ENCODE data around the gene SHROOM3.
A peak's percentile ranks its signal among the peaks of the same experiment; 100 is the strongest.
"Not testable (repeated sequence)": the region's sequence is repeated elsewhere in the genome, so short reads cannot be mapped to it uniquely, and the experiment has no call there.

Gene SHROOM3

GRCh38 chr4:76723373-76723772, 288.3 kb downstream of the SHROOM3 start:
- DNase-seq (ENCODE audit: low read depth in 2 of 2), result no peak

- no peak for DNase-seq (ENCODE audit: low read depth in 2 of 2)
These were observed 288.9 kb downstream of the SHROOM3 start for GRCh38 chr4:76723924-76724323.

- DNase-seq (ENCODE audit: low read depth in 2 of 2), result no peak
These were observed 290.0 kb downstream of the SHROOM3 start for GRCh38 chr4:76725039-76725438.

GRCh38 chr4:76726176-76726575, 291.1 kb downstream of the SHROOM3 start:
- DNase-seq (ENCODE audit: low read depth in 2 of 2), result no peak

- no peak for DNase-seq (ENCODE audit: low read depth in 2 of 2)
These were observed 291.6 kb downstream of the SHROOM3 start for GRCh38 chr4:76726631-76727030.

- DNase-seq (ENCODE audit: low read depth in 2 of 2), result not testable (repeated sequence)
These were observed 292.9 kb downstream of the SHROOM3 start for GRCh38 chr4:76727934-76728333.

- DNase-seq (ENCODE audit: low read depth in 2 of 2), result no peak
These were observed 294.4 kb downstream of the SHROOM3 start for GRCh38 chr4:76729460-76729859.

- no peak for DNase-seq (ENCODE audit: low read depth in 2 of 2)
These were observed 295.0 kb downstream of the SHROOM3 start for GRCh38 chr4:76729980-76730379.

- DNase-seq (ENCODE audit: low read depth in 2 of 2), result no peak
These were observed 297.2 kb downstream of the SHROOM3 start for GRCh38 chr4:76732246-76732645.

- DNase-seq (ENCODE audit: low read depth in 2 of 2), result no peak
These were observed 298.2 kb downstream of the SHROOM3 start for GRCh38 chr4:76733068-76733771.

GRCh38 chr4:76736414-76736813, 301.4 kb downstream of the SHROOM3 start:
- no peak for DNase-seq (ENCODE audit: low read depth in 2 of 2)

- no peak for DNase-seq (ENCODE audit: low read depth in 2 of 2)
These were observed 302.2 kb downstream of the SHROOM3 start for GRCh38 chr4:76737180-76737579.

GRCh38 chr4:76737771-76738085, 302.7 kb downstream of the SHROOM3 start:
- no peak for DNase-seq (ENCODE audit: low read depth in 2 of 2)

- peak in 1 of 2 donors; percentile 8 for DNase-seq (ENCODE audit: low read depth in 2 of 2)
These were observed 303.3 kb downstream of the SHROOM3 start for GRCh38 chr4:76738086-76738931.

GRCh38 chr4:76740192-76740591, 305.2 kb downstream of the SHROOM3 start:
- no peak for DNase-seq (ENCODE audit: low read depth in 2 of 2)

GRCh38 chr4:76740866-76741662, 306.0 kb downstream of the SHROOM3 start:
- no peak for DNase-seq (ENCODE audit: low read depth in 2 of 2)

- DNase-seq (ENCODE audit: low read depth in 2 of 2), result no peak
These were observed 306.6 kb downstream of the SHROOM3 start for GRCh38 chr4:76741663-76742020.

- DNase-seq (ENCODE audit: low read depth in 2 of 2), result no peak
These were observed 309.4 kb downstream of the SHROOM3 start for GRCh38 chr4:76744241-76744921.

GRCh38 chr4:76745240-76745639, 310.2 kb downstream of the SHROOM3 start:
- DNase-seq (ENCODE audit: low read depth in 2 of 2), result no peak

- DNase-seq (ENCODE audit: low read depth in 2 of 2), result no peak
These were observed 312.5 kb downstream of the SHROOM3 start for GRCh38 chr4:76747563-76747962.

GRCh38 chr4:76748649-76749048, 313.6 kb downstream of the SHROOM3 start:
- DNase-seq (ENCODE audit: low read depth in 2 of 2), result no peak

- no peak for DNase-seq (ENCODE audit: low read depth in 2 of 2)
These were observed 314.3 kb downstream of the SHROOM3 start for GRCh38 chr4:76749355-76749754.

All from activated CD4-positive, alpha-beta T cell treated with anti-CD3 and anti-CD28 coated beads for 24 hours (primary cell).